Hepatocyte (in vitro differentiated cells): ENCODE data around the gene UBE2G1.

Experiments
- EZH2phosphoT487 ChIP-seq: fragments of 200-600 bp; sonication (generic); IDR thresholded peaks from one replicate; pipeline ENCODE4 v1.6.1; 2018; ENCODE audit warnings: antibody characterized with exemption, mild to moderate bottlenecking, low read depth, moderate library complexity; ENCODE audit not compliant: unreplicated experiment, severe bottlenecking
- TF ChIP-seq, protein P1 (sequence below): fragments of 200-600 bp; sonication (generic); IDR thresholded peaks from 2 replicates; pipeline ENCODE4 v1.5.1; 2016; ENCODE audit warnings: antibody characterized with exemption, mild to moderate bottlenecking; ENCODE audit not compliant: poor library complexity

DNA sequence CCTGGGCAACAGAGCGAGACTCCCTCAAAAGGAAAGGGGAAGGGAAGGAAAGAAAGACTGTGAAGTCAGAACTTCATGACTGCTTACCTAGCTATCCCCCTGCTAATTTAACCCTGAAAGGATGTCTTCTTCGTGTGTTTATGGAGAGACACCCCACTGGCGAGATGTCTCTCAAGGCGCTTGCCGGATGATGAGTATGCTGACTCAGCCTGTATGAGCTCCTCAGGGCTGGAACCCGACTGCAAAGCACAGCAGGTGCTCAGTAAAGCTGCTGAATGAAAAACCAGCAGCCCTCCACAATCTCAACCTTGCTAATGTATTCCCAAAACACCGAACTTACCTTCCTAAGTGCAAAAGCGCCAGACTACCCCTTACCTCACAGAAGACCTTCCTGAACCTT is 105.0 kb downstream of the UBE2G1 start:
- no peak for TF ChIP-seq EZH2phosphoT487
- TF ChIP-seq, protein P1, sequence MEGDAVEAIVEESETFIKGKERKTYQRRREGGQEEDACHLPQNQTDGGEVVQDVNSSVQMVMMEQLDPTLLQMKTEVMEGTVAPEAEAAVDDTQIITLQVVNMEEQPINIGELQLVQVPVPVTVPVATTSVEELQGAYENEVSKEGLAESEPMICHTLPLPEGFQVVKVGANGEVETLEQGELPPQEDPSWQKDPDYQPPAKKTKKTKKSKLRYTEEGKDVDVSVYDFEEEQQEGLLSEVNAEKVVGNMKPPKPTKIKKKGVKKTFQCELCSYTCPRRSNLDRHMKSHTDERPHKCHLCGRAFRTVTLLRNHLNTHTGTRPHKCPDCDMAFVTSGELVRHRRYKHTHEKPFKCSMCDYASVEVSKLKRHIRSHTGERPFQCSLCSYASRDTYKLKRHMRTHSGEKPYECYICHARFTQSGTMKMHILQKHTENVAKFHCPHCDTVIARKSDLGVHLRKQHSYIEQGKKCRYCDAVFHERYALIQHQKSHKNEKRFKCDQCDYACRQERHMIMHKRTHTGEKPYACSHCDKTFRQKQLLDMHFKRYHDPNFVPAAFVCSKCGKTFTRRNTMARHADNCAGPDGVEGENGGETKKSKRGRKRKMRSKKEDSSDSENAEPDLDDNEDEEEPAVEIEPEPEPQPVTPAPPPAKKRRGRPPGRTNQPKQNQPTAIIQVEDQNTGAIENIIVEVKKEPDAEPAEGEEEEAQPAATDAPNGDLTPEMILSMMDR: no peak
